HL-60/S4 treated with retinoic acid at 250 ng/mL for 4 days and 3 days (cell line): ENCODE data around the gene MYO18B.

Source experiments
- in situ Hi-C: fragments of 300-500 bp; cut with MboI; formaldehyde crosslinking; loops from 2 replicates; pipeline ENCODE4 v1.7.0; 2022; ENCODE audit warnings: low sequenced_read_pairs

Gene MYO18B

DNA sequence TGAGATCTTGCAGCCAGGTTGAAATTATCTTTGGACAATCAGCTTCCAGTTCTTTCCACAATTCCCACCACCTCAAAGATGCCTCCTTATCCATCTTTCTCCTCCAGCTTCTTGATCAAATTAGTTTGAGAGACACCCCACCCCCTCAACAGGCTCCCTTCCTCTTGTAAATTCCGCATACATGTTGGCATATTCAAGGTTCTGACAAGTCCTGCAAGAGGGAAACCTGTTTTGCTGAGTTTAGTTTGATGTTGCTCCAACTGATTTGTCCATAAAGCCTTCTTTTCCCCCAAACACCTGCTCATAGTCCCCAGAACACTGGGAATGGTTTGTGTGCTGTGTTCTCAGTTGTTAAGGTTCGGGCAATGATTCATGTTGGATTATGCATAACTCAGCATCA, 73.6 kb downstream of the MYO18B start:
- in situ Hi-C loops: no loop called here

DNA sequence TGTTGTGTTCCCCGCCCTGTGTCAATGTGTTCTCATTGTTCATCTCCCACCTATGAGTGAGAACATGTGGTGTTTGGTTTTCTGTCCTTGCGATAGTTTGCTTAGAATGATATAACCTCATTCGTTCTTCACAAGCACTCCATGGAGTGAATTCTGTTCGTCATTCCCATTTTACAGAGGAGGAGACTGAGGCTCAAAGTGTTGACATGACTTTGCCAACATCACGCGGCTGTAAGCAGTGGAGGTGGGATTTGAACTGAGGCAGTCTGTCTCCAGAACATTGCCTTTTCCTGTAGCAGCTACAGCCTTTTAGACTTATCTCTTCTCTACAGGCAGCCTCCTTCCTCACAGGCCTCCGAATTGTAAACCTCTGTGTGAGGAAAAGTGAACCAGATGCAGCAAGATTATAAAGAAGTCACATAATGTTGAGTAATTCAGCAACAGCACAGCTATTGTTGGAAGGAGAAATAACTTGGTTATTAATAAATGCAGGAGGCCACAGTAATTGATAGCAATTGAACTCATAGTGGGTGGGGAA, 74.6 kb downstream of the MYO18B start:
- in situ Hi-C loops: no loop called here

- in situ Hi-C loops: no loop called here
Measured at GRCh38 chr22:25817092-25817943, 75.3 kb downstream of the MYO18B start.

DNA sequence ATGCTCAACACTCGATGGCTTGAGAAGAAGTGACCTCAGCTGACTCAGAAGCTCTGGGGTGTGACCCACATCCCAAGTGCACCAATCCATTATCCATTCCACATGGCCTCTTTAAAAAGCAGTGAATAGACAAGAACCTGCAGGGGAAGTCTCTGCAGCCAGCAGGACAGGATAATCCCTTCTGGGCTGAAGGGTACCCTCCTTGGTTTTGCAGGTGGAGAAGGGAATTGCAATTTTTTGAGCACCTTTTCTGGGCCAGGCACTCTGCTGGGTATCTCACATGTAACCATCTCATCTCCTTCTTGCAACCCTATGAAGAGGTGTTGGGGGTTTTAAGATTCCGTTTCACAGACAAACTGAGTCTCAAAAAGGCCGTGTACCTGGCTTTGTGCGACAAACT, 76.6 kb downstream of the MYO18B start:
- in situ Hi-C loops: no loop called here

- in situ Hi-C loops: no loop called here
Measured at GRCh38 chr22:25822344-25822743, 80.4 kb downstream of the MYO18B start.

DNA sequence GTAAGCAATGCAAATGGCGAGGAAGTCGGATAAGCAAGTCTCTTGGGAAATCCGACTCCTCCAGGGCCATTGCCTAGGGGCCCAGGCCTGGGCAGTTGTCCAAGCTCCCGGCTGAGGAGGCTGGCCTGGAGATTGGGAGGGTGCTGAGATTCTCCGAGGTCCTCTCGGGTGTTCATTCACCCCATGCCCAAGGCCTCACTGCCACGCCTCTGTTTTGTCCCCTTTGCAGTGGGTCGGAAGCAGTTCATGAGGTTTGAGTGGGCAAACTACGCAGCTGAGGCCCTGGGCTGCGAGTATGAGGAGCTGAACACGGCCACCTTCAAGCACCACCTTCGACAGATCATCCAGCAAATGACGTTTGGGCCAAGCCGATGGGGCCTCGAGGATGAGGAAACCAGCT, 81.3 kb downstream of the MYO18B start:
- in situ Hi-C loops: no loop called here

DNA sequence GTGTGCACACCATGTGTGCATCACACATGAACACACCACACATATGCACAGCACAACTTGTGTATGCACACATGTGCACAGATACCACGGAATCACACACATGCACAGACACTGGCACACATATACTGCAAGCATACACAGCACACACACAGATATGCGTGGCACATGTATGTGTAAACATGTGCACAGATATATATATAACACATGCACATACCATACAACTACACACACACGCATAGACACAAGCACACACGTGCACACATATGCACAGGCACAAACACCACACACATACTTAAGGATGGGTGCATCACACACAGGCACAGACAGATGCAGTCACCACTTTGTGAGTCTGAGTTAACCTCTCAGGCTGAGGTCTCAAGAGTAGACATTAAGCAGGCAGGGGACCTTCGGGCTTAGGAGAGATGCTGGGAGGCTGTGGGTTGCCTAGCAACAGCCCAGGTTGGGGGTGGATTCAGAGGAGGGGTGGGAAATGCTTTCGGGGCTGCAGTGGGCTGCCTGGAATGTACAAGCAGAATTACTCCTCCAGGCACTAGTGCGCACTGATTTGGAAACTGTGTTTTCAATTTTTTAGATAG, 82.9 kb downstream of the MYO18B start:
- in situ Hi-C loops: no loop called here

DNA sequence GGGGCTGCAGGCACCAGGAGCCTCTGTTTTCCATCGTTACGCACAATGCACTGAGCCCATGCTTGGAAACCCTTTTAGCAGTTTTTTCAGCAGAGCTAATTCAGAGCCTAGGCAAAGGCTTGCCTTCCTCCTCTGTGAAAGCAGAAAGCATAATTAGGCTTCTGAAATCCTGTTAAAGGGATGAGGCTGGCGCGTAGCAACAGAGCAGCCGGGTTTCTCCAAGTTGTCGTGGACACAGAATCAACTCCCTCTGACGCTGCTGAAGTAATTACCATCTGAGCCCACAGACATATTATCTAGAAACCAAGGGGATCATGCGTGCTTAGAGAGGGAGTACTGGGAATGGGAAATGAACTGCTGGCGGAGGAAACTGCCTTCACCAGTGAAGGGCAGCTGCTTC, 85.4 kb downstream of the MYO18B start:
- in situ Hi-C loops: no loop called here

GRCh38 chr22:25828422-25828821, 86.4 kb downstream of the MYO18B start:
- in situ Hi-C loops: no loop called here

DNA sequence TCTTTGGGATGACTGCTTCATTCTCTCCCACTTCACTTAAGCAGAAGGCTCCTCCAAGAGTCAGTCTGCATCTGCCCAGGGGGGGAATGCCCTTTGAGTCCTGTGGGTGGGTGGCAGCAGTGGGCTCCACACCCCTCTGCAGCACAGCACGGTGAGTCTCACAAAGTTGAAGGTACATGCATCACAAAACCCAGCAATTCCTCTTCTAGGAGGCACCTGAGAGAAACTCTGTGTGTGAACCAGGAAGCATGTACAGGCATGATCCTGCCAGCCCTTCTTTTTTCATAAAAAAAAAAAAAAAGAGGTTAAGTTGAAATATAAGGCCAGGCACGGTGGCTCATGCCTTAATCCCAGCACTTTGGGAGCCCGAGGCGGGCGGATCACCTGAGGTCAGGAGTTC, 87.2 kb downstream of the MYO18B start:
- in situ Hi-C loops: no loop called here

DNA sequence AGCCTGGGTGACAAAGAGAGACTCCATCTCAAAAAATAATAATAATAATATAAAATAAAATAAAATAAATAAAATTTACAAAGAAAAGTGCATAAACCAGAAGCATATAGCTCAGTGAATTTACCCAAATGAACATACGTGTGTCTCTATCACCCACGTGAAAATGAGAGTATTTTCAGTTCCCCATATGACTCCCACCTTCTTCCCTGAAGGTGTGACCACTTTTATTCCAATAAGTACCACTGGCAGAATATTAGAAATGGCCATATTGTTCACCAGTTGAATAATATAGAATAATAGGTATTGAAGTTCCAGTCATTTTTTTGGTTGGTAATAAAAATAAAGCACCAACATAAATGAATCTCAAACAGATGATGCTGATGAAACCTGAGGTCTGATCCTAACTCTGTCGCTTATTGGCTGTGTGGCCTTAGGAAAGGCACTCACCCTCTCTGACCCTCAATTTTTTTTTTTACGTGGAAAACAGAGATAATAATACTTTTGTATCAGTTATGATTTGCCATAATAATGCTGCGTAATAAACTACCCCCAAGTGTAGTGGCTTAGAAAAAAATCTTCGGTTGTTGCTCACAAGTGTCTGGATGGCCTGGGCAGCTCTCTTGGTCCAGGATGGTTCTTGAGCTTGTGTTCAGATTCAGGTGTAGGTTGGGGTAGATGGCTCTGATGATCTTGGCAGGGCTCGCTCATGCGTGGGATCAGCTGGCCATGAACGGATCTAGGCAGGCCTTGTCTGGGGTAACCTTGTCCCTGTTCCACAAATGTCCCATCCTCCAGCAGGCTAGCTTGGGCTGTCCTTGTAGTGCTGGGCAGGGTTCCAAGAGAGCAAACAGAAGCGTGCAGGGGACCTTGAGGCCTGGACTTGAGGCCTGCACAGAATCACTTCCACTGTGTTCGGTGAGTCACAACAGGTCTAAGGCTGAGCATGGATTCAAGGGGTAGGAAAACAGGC, 88.1 kb downstream of the MYO18B start:
- in situ Hi-C loops: no loop called here

- in situ Hi-C loops: no loop called here
Measured at GRCh38 chr22:25833091-25833490, 91.1 kb downstream of the MYO18B start.

DNA sequence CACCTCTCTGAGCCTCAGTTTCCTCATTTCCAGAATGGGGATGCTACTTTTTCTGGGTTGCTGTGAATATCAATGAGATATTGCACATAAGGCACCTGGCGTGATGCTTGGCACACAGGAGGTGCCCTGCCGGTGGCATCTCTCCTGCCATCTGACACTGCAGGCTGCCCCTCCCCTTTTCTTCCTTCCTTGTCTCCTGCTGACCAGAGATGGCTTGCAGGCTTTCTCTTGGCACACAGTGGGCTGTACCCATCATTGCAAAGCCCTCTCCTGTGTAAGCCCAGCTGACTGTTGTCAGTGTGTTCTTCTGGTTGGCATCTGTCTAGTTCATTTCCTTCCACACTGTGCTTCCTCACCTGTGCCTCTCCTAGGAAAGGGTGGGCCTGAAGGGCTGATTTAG, 91.7 kb downstream of the MYO18B start:
- in situ Hi-C loops: no loop called here

GRCh38 chr22:25834490-25834889, 92.5 kb downstream of the MYO18B start:
- in situ Hi-C loops: no loop called here

- in situ Hi-C loops: no loop called here
Measured at GRCh38 chr22:25835348-25835747, 93.4 kb downstream of the MYO18B start.

DNA sequence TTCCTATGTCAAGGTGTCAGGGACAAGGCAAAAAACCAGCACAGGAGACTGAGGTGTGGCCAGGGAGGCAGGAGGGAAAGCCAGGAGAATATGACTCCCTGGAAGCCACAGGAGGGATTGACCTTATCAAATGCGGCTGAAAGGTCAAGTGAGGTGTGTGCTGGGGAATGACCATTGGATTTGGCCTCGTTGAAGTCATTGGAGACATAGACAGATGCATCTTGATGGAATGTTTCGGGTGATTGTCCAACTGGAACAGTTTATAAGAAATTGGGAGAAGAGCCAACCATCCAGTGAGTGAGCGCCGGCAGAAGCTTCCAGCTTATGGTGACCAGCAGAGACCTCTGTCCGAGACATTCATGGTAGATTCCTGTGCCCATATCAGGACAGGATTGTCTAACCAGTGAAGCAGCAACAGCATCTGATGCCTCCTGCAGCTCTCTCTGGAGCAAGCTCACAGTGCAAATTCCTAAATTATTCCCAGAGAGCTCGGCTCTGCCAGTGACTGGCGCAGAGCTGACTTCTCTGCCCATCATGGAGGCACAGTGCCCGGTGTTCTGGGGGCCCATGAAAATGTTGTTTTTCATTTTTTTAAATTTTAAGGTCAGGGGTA, 95.4 kb downstream of the MYO18B start:
- in situ Hi-C loops: no loop called here

GRCh38 chr22:25838960-25839741, 97.2 kb downstream of the MYO18B start:
- in situ Hi-C loops: no loop called here

- in situ Hi-C loops: no loop called here
Measured at GRCh38 chr22:25839755-25840154, 97.8 kb downstream of the MYO18B start.

- in situ Hi-C loops: no loop called here
Measured at GRCh38 chr22:25840167-25840566, 98.2 kb downstream of the MYO18B start.

GRCh38 chr22:25840891-25841290, 98.9 kb downstream of the MYO18B start:
- in situ Hi-C loops: no loop called here
